ENCODE data around the gene IQCH. TPM values are rescaled to one million over a fixed set of nuclear protein-coding genes. Genes with fewer than 3 reads are reported as not detected.

Gene IQCH
- polyA plus RNA-seq, 1 donor (not counting 4 experiments of a cell fraction or from before 2014, with no cell fraction given): 2.6 TPM

DNA sequence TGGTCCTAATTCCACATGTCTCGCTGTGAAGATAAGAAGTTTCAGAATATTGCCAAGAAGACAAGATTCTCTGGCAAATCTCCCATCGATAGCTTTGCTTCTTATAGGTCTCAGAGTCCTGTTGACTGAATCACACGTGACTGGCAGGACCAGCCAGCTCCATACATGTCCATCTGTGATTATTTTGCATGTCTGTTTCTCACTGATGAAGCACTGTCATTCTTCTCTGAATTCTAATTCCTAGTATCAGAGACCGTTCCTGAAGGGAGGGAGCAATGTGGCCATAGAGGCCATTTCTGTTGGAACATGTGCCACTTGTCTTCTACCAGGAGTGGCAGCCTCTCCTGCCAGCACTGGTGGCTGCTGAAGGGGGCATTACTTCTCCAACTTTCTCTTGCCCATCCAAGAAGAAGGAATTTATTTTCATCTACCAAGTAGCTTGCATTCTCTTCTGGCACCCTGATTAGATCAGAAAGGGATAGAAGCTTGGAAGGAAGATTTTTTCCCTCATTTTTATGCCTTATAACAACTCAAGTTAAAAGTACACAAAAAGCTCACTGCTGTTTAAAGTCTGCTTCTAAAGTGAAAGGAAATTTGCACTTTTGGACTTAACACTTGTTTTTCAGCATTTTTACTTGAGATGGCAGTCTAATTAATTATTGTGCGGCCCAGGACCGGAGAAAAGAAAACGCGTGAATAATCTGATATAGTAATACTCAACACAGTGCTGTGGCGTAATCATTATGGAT, 115.8 kb downstream of the IQCH start:
- H3K9me1 ChIP-seq (ENCODE audit: control insufficient read depth, extremely low read depth, insufficient read depth, low read length): no peaks in the 10 kb centered on the region
- H2AFZ ChIP-seq (ENCODE audit: control insufficient read depth, low read length): no peak overlapping the region
- DNase-seq (ENCODE audit: low read depth, low spot score) (no peak), FAIRE-seq (no peak)
- H3K79me2 ChIP-seq (ENCODE audit: control insufficient read depth, insufficient read depth, low read length): no peaks in the 10 kb centered on the region
- no peaks in the 10 kb centered on the region for H3K9me3 ChIP-seq (ENCODE audit: control insufficient read depth, low read depth, low read length)
- no peak overlapping the region for H3K4me2 ChIP-seq (ENCODE audit: control insufficient read depth, extremely low read depth, insufficient read depth, low read depth, low read length)
- no peak overlapping the region for H3K4me3 ChIP-seq (ENCODE audit: control insufficient read depth in 2 of 3, extremely low read depth in 1 of 3, insufficient read depth in 2 of 3, low read depth in 1 of 3, low read length in 3 of 3)
- no peaks in the 10 kb centered on the region for H3K36me3 ChIP-seq (ENCODE audit: control insufficient read depth in 2 of 2, extremely low read depth in 1 of 2, insufficient read depth in 2 of 2, low read length in 2 of 2)
- H3K27ac ChIP-seq (ENCODE audit: control insufficient read depth, insufficient read depth, low read length): no peak overlapping the region
- no peaks in the 10 kb centered on the region for H3K27me3 ChIP-seq (ENCODE audit: control insufficient read depth, extremely low read depth, insufficient read depth, low read length)
- no peak for TF ChIP-seq EZH2 (IDR thresholded peaks at IDR 0.05; ENCODE audit: low read length)
- no peak for TF ChIP-seq CTCF (optimal IDR thresholded peaks at IDR 0.05 in 1 of 3, IDR thresholded peaks at IDR 0.05 in 1 of 3, conservative IDR thresholded peaks at IDR 0.05 in 1 of 3; ENCODE audit: extremely low read depth in 1 of 3, insufficient read depth in 2 of 3, low read length in 3 of 3)
- dilution Hi-C loops (cut with MboI; ENCODE audit: extremely low pct_ligation_motif_present, low sequenced_read_pairs): no loop called here
- no peak overlapping the region for H3K9ac ChIP-seq (ENCODE audit: control insufficient read depth, extremely low read depth, insufficient read depth, low read length)
- H4K20me1 ChIP-seq (ENCODE audit: control insufficient read depth, extremely low read depth, insufficient read depth, low read length): no peaks in the 10 kb centered on the region
- H3K4me1 ChIP-seq (ENCODE audit: control insufficient read depth, extremely low read depth, insufficient read depth, low read length): no peaks in the 10 kb centered on the region

DNA sequence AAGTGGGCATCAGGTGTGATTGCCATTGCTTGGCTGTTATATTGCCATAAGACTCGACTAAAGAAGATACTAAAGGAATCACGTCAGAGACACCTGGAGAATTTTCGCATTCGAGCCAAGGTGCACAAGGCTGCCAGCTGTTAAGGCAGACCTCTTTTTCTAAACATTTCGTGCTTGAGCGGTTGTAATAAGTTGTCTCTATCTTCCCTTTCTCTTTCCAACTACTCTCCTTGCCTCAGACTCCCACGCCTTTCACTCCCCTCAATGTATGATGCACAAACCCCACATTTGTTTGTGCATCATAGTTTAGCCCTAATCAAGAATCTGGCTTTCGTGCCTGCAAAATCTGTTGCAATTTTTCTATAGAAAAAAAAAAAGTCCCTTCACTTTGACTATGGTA, 118.0 kb downstream of the IQCH start:
- TF ChIP-seq EZH2 (IDR thresholded peaks at IDR 0.05; ENCODE audit: low read length) (no peak), CTCF (optimal IDR thresholded peaks at IDR 0.05 in 1 of 3, IDR thresholded peaks at IDR 0.05 in 1 of 3, conservative IDR thresholded peaks at IDR 0.05 in 1 of 3; ENCODE audit: extremely low read depth in 1 of 3, insufficient read depth in 2 of 3, low read length in 3 of 3) (no peak)
- H2AFZ ChIP-seq (ENCODE audit: control insufficient read depth, low read length): no peak overlapping the region
- no peaks in the 10 kb centered on the region for H3K4me1 ChIP-seq (ENCODE audit: control insufficient read depth, extremely low read depth, insufficient read depth, low read length)
- H3K27ac ChIP-seq (ENCODE audit: control insufficient read depth, insufficient read depth, low read length): no peak overlapping the region
- DNase-seq (ENCODE audit: low read depth, low spot score) (no peak), FAIRE-seq (no peak)
- dilution Hi-C loops (cut with MboI; ENCODE audit: extremely low pct_ligation_motif_present, low sequenced_read_pairs): no loop called here
- H3K9me3 ChIP-seq (ENCODE audit: control insufficient read depth, low read depth, low read length): no peaks in the 10 kb centered on the region
- no peak overlapping the region for H3K4me3 ChIP-seq (ENCODE audit: control insufficient read depth in 2 of 3, extremely low read depth in 1 of 3, insufficient read depth in 2 of 3, low read depth in 1 of 3, low read length in 3 of 3)
- no peak overlapping the region for H3K9ac ChIP-seq (ENCODE audit: control insufficient read depth, extremely low read depth, insufficient read depth, low read length)
- no peaks in the 10 kb centered on the region for H4K20me1 ChIP-seq (ENCODE audit: control insufficient read depth, extremely low read depth, insufficient read depth, low read length)
- H3K9me1 ChIP-seq (ENCODE audit: control insufficient read depth, extremely low read depth, insufficient read depth, low read length): no peaks in the 10 kb centered on the region
- no peaks in the 10 kb centered on the region for H3K36me3 ChIP-seq (ENCODE audit: control insufficient read depth in 2 of 2, extremely low read depth in 1 of 2, insufficient read depth in 2 of 2, low read length in 2 of 2)
- H3K27me3 ChIP-seq (ENCODE audit: control insufficient read depth, extremely low read depth, insufficient read depth, low read length): no peaks in the 10 kb centered on the region
- H3K4me2 ChIP-seq (ENCODE audit: control insufficient read depth, extremely low read depth, insufficient read depth, low read depth, low read length): no peak overlapping the region
- H3K79me2 ChIP-seq (ENCODE audit: control insufficient read depth, insufficient read depth, low read length): no peaks in the 10 kb centered on the region
